NCI-H2171 (cell line): Measurements from ENCODE around the gene AHRR.
A peak's percentile ranks its signal among the peaks of the same experiment; 100 is the strongest.

ENCODE experiments used
- DNase-seq: peaks from one replicate; lab custom pipeline; 2025; lab: John Stamatoyannopoulos, UW

AHRR gene

DNA sequence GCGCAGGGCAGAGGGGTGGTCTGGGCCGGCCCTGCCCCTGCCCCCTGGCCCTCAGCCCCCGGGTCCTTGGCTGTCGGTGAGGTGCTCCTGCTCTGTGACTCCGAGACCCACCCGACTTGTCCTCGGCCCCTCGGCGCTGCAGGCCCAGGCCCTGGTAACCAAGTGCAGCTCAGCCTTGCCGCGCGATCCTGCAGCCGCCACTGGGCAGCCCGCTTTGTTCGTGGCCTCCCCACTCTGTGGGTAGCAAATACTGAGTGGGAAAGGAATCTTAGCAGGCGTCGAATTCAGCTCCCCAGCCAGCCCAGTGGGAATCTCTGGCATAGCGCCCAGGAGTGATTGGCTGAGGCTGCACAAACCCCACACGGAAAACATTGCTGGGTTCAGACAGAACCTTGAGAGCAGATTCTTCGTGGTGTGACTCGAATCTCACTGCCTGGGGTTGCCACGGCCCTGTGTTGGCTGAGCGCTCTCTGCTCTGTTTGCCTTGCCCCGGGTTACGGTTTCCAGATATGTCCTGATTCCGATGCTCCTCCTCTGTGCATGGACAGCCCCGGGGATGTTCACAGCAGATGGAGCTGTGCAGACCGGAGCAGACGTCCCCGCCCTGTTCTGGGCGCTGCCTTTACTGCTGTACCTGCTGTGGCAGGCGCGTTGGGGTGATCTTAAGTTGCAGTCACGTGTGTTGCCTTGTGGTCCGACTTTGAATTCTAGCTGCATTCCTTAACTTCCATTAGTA, 108.1 kb downstream of the AHRR start:
- DNase-seq: peak; percentile 63

DNA sequence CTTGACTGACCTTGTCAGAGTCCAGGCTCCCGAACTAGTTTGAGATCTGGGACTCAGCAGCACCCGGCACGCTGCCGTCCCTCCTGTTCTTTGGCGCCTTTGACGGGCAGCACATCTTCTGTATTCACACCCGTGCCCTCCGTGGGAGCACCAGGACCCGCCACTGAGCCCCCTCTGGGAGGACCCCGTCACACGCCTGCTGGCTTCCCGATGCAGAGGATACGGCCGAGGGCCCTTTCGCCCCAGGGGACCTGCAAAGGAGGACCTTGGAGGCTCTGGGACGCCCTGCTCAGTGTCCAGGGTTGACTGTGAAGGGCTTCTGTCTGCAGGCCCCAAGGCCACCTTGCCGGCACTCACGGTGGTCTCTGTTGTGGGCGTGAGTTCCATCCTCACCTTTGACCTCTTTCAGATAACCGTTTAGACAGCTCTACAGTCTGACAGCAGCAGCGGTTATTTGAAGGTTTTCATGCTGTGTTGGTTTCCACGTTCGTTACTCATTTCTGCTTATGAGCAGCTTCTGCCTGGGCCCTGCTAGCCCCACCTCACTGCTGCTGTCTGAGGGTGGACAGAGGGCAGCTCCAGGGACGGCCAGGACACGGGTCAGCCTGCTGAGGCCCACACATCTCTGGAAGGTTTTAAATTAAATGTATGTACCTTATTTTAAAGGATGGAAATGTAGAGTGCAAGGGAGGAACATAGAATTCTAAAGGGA, 108.9 kb downstream of the AHRR start:
- no peak for DNase-seq

DNA sequence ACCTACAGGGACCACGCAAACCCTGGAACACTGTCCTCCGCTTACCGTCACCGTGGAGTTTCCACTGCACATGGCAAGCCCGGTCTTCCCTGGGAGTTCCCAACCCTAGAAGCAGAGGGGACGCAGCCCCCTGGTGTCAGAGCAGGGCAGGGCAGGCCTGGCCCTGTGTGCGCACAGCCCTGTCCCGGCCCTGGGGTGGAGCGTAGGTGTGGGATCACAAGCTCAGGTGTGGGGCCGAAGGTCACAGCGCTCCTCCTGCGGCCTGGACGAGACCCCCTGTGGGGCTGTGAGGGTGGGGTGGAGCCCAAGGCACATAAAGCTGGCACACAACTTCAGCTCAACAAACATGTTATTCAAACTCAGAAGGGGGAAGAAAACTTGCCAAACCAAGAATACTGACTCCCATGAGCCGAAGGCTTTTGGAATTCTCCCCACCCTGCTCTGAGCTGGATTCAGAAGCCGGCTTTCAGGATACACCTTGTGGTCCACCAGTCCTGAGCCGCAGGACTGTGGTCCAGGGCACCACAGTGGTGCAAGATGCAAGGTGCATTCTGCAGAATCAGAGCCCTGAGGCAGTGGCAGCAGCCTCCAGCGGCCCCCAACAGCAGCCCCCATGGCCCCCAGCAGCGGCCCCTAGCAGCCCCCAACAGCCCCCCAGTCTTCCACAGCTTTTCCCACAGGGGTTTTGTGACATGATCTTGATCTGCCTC, 109.6 kb downstream of the AHRR start:
- peak; percentile 42 for DNase-seq

DNA sequence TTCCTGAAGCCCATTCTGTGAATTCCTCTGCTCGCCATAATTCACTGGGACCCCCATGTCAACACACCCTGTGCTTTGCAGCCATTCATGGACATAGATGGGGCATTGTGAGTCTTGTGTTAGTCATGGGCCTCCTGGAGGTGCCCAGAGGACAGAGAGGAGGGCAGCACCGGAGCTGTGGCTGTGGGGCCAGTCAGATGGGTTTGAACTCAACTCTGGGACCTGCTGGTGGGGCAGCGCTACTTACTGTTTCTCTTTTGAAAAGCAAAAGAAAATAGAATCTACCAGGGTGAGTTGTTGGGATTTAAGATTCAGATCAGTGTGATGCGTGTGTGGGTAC, 110.2 kb downstream of the AHRR start:
- no peak for DNase-seq

DNA sequence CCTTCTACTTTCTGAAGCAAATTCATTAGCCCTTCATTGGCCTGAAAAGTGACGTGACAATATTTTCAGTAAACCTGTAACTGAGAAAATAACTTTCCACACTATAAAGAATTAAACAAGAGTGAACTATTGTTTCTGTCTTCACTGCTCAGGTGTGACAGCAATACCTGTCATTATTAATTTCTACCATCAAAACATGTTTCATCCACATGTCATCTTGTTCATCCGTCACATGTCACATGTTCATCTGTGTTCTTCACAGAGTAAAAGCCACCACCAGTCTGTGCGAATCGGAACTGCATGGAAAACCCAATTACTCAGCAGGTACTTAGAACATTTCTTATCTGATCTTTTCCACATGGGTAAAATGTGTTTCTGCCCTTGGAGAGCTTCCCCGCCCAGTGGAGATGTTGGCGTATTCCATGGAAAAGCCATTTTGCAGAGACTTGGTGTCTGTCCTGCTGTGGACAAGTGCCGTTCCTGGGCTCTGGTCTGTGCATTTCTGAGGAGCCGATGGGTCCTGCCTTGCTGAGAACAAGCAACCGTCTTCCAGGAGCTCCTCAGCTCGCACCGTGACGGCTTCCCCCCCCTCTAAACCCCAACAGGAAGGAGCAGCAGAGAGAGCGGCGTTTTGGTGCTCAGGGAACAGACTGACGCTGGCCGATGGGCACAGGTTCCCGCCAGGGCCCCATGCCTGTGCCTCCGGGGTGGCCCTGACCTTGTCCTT, 110.8 kb downstream of the AHRR start:
- DNase-seq: no peak

DNA sequence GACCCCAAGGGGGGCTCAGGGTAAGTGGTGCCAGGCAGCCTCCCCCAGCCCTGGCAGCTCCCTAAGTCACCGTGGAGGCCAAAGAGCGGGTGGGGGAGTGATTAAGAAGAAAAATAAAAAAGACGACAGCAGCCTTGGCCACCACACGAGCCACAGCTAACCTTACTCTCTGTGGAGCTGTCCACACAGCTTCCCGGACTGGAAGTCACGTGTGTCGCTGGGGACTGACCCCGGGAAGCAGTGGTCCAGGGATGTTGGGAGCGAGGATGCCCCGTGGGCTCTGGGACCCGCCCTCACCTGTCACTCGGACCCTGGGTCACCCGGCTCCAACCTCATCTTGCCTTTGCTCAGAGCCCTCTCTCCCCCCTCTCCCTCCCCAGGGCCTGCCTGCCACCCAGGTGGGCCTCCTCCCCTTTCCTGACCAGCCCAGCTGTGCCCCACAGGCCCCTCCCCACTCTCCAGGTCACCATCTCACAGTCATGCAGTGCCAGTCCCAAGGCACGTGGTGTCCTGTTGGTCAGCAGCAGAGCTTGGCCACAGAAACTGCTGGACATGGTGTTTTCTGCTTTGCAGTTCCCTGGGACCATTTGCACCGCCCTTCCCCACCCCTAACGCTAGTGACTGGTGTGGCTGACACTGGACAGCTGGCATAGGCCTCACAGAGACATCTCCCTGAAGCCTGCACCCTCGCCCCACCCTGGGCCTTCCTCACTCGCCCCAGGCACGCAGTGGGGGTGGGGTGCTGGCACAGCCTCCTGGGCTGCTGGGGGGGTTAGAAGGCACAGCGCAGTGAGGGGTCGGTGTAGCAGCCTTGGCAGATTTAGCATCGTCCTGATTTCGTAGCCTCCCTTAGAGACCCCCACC, 111.6 kb downstream of the AHRR start:
- DNase-seq: no peak

DNA sequence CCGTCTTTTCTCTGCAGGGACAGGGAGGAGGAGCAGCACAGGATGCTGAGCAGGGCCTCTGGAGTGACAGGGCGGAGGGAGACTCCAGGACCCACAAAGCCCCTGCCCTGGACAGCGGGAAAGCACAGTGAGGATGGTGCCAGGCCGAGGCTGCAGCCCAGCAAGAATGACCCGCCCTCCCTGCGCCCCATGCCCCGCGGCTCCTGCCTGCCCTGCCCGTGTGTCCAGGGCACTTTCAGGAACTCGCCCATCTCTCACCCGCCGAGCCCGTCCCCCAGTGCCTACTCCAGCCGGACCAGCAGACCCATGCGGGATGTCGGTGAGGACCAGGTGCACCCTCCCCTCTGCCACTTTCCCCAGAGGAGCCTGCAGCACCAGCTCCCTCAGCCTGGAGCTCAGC, 112.3 kb downstream of the AHRR start:
- DNase-seq: no peak

GRCh38 chr5:434443-435146, 113.1 kb downstream of the AHRR start:
- no peak for DNase-seq

DNA sequence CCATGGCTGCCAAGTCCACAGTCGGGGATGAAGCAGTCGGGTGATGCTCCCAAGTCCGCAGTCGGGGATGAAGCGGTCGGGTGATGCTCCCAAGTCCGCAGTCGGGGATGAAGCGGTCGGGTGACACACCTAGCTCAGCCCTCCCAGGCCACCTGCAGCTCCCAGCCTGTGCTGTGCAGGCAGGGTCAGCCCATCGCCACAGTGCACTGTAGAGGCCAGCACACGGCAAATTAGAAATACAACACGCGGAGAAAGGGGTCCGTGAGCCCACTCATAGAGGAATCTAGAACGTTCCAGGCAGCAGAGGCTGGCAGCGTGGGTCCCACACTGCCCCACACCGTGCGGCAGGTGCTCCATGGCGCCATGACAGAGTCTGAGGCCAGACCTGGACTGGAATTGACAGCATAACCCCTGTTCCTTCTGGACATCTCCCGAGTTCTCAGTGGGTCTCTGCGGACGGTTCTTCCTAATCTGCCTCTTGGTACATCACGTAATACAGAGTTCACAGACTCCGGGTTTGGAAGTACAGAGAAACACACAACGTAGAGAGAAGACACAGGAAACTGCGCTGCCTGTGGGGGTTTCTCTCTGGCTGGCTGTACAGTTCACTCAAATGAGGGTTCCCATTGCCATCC, 113.8 kb downstream of the AHRR start:
- no peak for DNase-seq

DNA sequence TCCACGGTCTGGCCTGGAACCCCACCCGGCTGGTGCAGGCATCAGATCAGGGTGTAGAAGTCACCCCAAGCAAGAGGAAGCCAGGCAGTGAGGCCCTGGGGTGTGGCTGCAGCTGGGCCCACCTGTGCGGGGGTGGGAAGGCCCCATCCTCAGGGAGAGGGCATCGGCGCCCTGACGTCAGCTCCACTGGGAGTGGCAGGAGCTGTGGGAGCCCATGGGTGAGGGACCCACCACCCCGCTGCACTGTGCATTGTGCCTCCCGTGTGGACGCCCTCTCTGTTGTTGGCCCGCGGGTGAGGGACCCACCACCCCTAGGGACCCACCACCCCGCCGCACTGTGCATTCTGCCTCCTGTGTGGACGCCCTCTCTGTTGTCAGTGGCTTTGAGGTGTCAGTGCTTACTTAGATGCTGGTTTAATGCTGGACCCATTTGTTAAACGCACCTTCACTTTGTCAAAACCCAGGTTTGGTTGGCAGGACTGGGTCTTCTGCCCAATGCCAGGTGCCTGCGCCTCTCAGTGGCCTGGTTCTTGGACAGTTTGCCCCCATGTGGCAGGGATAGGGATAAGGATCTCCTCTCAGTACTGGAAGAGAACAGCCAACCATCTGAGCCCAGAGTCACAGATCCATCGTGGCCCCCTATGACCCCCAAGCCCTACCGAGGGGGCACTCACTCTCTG, 114.6 kb downstream of the AHRR start:
- no peak for DNase-seq

DNA sequence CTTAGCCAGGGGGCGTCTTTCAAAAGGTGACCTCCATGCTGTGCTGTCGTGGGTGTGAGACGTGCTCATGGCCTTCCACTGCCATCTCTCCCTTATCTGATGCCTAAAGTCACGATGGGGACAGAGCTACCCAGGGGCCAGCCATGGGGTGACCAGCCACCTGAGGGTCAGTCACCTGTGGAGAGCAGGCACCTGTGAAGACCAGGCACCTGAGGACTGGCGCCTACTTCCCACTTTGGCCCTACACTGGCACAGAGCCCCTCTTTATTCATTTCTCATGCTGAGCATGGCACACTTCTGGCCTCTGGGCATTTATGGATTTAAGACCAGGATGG, 115.1 kb downstream of the AHRR start:
- DNase-seq: no peak

DNA sequence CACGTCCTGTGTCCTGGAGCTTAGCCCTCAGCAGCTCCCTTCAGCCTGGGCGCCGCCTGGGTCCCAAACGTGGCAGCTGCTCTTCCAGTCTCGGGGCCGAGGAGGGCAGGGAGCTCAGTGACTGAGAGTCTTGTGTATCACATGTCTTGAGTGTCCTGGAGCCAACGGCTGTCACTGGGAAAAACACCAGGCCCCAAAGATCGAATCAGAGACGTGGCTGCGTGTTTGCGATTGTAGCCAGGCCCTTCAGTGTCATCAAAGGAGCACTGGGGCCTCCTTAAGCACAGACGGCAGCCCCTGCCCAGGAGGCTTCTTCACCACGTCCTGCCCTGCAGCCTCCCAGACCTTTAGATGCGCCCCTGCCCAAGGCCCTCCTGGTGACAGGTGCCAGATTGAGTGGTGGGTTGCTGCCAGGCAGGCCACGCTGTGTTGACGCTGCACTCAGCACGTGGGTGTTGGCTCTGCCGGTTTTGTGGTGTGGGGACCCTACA, 115.8 kb downstream of the AHRR start:
- no peak for DNase-seq

- no peak for DNase-seq
These were observed 117.0 kb downstream of the AHRR start for GRCh38 chr5:438481-438981.

GRCh38 chr5:439181-439580, 117.7 kb downstream of the AHRR start:
- no peak for DNase-seq

GRCh38 chr5:439636-440035, 118.1 kb downstream of the AHRR start:
- DNase-seq: no peak

DNA sequence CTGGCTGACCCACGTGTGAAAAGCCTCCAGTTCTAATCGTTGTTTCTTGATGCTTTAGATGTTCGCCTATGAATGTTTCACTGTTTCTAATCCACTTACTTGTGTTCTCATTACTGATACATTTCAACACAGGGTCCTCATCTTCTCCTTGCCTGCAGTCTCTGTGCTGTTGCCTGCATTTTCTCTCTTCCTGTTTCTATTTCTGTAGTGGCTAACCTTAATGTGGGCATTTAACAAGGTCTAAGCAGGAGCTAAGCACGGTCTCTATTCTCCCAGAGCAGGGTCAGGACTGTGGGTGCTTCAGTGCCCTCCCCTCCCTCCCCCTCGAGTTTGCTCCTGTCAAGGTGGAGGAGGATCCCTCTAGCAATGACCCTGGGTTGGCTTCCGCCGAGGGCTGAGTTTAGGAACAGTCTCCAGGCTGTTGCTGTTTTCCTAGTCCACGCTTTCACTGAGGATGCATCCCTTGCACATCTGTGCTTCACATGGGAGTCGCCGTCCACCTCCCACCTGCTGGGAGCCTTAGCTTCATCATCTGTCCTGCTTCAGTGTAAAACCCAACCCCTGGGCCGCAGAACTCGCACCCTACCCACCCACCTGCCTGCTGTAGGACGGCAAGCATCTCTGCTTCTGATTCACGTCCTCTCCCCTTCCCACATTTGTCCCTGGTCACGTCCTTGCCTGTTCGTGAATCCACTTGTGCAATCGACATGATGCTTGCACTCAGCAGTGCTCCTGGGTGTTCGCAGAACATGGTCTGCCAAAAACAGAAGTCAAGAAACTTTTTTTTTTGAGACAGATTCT, 119.1 kb downstream of the AHRR start:
- no peak for DNase-seq

GRCh38 chr5:441996-442334, 120.5 kb downstream of the AHRR start:
- no peak for DNase-seq

GRCh38 chr5:442335-443238, 121.1 kb downstream of the AHRR start, which contains the start of gene EXOC3:
Gene EXOC3 (plus strand): TSS chr5:443176. CDS start chr5:446206, 3,030 bp downstream.
- peak; percentile 80 for DNase-seq
